ENCODE results near the gene METTL8. TPM values are rescaled to one million over a fixed set of nuclear protein-coding genes. Genes with fewer than 3 reads are reported as not detected.
"Not testable (repeated sequence)": the region's sequence is repeated elsewhere in the genome, so short reads cannot be mapped to it uniquely, and the experiment has no call there.

Gene METTL8
- total and polyA plus RNA-seq, 4 experiments from 2014 or later, result 11.2 to 22.1 (median 18.4) TPM

- Mint-ChIP-seq H3K27me3 (no peaks in the 10 kb centered on the region), H3K27ac (no peak overlapping the region), H3K9me3 (peaks cover 0 to 13% (median 8%) of the 10 kb centered on the region in 8 donors), H3K4me3 (no peak overlapping the region), H3K36me3 (peaks cover 9 to 11% of the 10 kb centered on the region in 2 donors), H3K4me1 (peaks cover 39 to 40% (median 39%) of the 10 kb centered on the region in 4 donors)
- Histone ChIP-seq H3K4me1 (ENCODE audit: insufficient read depth, low read length) (peaks cover 40% of the 10 kb centered on the region), H3K36me3 (ENCODE audit: insufficient read depth, low read length) (no peaks in the 10 kb centered on the region), H3K9me3 (ENCODE audit: control insufficient read depth in 1 of 2, low read length in 2 of 2) (no peaks in the 10 kb centered on the region), H3K27ac (ENCODE audit: low read depth, low read length) (no peak overlapping the region), H3K27me3 (ENCODE audit: insufficient read depth, low read length) (no peaks in the 10 kb centered on the region), H3K4me3 (ENCODE audit: low read length in 2 of 2) (no peak overlapping the region)
- DNase-seq, result no peak
- intact Hi-C loops (cut with micrococcal nuclease), result loop anchor here (5.0 kb wide), 2 partner anchors 69 to 344 kb away; no protein-coding TSS in a partner anchor
- ChIA-PET CTCF (ENCODE audit: partially characterized antibody) (interaction anchor here (1.4 kb wide), 1 partner anchor 10 kb away, joined by 4 read pairs; no protein-coding TSS in a partner anchor), POLR2A (ENCODE audit: partially characterized antibody) (interaction anchor here (2.1 kb wide), 1 partner anchor 10 kb away, joined by 6 read pairs; no protein-coding TSS in a partner anchor)
These were observed 117.6 kb downstream of the METTL8 start for GRCh38 chr2:171316220-171316619.

- ChIA-PET POLR2A (ENCODE audit: partially characterized antibody) (interaction anchor here (2.1 kb wide), 1 partner anchor 11 kb away, joined by 6 read pairs; no protein-coding TSS in a partner anchor), CTCF (ENCODE audit: partially characterized antibody) (interaction anchor here (1.4 kb wide), 1 partner anchor 10 kb away, joined by 4 read pairs; no protein-coding TSS in a partner anchor)
- no peaks in the 10 kb centered on the region for H3K9me3 ChIP-seq (ENCODE audit: control insufficient read depth in 1 of 2, low read length in 2 of 2)
- peaks cover 35% of the 10 kb centered on the region for H3K4me1 ChIP-seq (ENCODE audit: insufficient read depth, low read length)
- H3K27ac ChIP-seq (ENCODE audit: low read depth, low read length), result no peak overlapping the region
- DNase-seq, result no peak
- H3K36me3 ChIP-seq (ENCODE audit: insufficient read depth, low read length), result no peaks in the 10 kb centered on the region
- H3K27me3 Mint-ChIP-seq, result no peaks in the 10 kb centered on the region
- no peaks in the 10 kb centered on the region for H3K27me3 ChIP-seq (ENCODE audit: insufficient read depth, low read length)
- no peak overlapping the region for H3K4me3 Mint-ChIP-seq
- peaks cover 13 to 16% of the 10 kb centered on the region in 2 donors for H3K36me3 Mint-ChIP-seq
- peaks cover 34 to 36% (median 36%) of the 10 kb centered on the region in 4 donors for H3K4me1 Mint-ChIP-seq
- no peak overlapping the region for H3K4me3 ChIP-seq (ENCODE audit: low read length in 2 of 2)
- intact Hi-C loops (cut with micrococcal nuclease), result loop anchor here (5.0 kb wide), 2 partner anchors 68 to 343 kb away; no protein-coding TSS in a partner anchor
- H3K9me3 Mint-ChIP-seq, result peaks cover 0 to 17% (median 12%) of the 10 kb centered on the region in 8 donors
- no peak overlapping the region for H3K27ac Mint-ChIP-seq
These were observed 118.0 kb downstream of the METTL8 start for GRCh38 chr2:171315781-171316180.

GRCh38 chr2:171312182-171312581, 121.6 kb downstream of the METTL8 start:
- H3K27ac Mint-ChIP-seq; H3K36me3 ChIP-seq (ENCODE audit: insufficient read depth, low read length); H3K4me3 Mint-ChIP-seq; H3K27me3 ChIP-seq (ENCODE audit: insufficient read depth, low read length); H3K27ac ChIP-seq (ENCODE audit: low read depth, low read length); H3K27me3 Mint-ChIP-seq; CTCF ChIA-PET (ENCODE audit: partially characterized antibody); H3K4me1 Mint-ChIP-seq; H3K4me1 ChIP-seq (ENCODE audit: insufficient read depth, low read length); DNase-seq; intact Hi-C loops (cut with micrococcal nuclease); POLR2A ChIA-PET (ENCODE audit: partially characterized antibody); H3K9me3 ChIP-seq (ENCODE audit: control insufficient read depth in 1 of 2, low read length in 2 of 2); H3K4me3 ChIP-seq (ENCODE audit: low read length in 2 of 2): not testable (repeated sequence)
- Mint-ChIP-seq H3K9me3 (peaks cover 0 to 18% (median 13%) of the 10 kb centered on the region in 8 donors), H3K36me3 (peaks cover 16% of the 10 kb centered on the region in 2 donors)

GRCh38 chr2:171311589-171311988, 122.2 kb downstream of the METTL8 start:
- H3K27me3 Mint-ChIP-seq; H3K9me3 ChIP-seq (ENCODE audit: control insufficient read depth in 1 of 2, low read length in 2 of 2); H3K27ac ChIP-seq (ENCODE audit: low read depth, low read length); H3K4me3 ChIP-seq (ENCODE audit: low read length in 2 of 2); POLR2A ChIA-PET (ENCODE audit: partially characterized antibody); H3K4me3 Mint-ChIP-seq; H3K4me1 ChIP-seq (ENCODE audit: insufficient read depth, low read length); H3K4me1 Mint-ChIP-seq; DNase-seq; CTCF ChIA-PET (ENCODE audit: partially characterized antibody); intact Hi-C loops (cut with micrococcal nuclease); H3K36me3 ChIP-seq (ENCODE audit: insufficient read depth, low read length); H3K27me3 ChIP-seq (ENCODE audit: insufficient read depth, low read length): not testable (repeated sequence)
- Mint-ChIP-seq H3K27ac (peak overlapping the region in 1 of 7 donors; percentile 28), H3K36me3 (peaks cover 16% of the 10 kb centered on the region in 2 donors), H3K9me3 (peaks cover 0 to 18% (median 13%) of the 10 kb centered on the region in 8 donors)

- Histone ChIP-seq H3K36me3 (ENCODE audit: insufficient read depth, low read length) (no peaks in the 10 kb centered on the region), H3K4me3 (ENCODE audit: low read length in 2 of 2) (no peak overlapping the region), H3K27ac (ENCODE audit: low read depth, low read length) (no peak overlapping the region), H3K4me1 (ENCODE audit: insufficient read depth, low read length) (no peaks in the 10 kb centered on the region), H3K27me3 (ENCODE audit: insufficient read depth, low read length) (no peaks in the 10 kb centered on the region), H3K9me3 (ENCODE audit: control insufficient read depth in 1 of 2, low read length in 2 of 2) (no peaks in the 10 kb centered on the region)
- DNase-seq, result no peak
- POLR2A ChIA-PET (ENCODE audit: partially characterized antibody), result interaction anchor here (0.7 kb wide), 1 partner anchor 19 kb away, joined by 3 read pairs; no protein-coding TSS in a partner anchor
- CTCF ChIA-PET (ENCODE audit: partially characterized antibody), result no interaction called here
- Mint-ChIP-seq H3K9me3 (peaks cover 0 to 18% (median 13%) of the 10 kb centered on the region in 8 donors), H3K4me1 (peaks cover 0 to 4% (median under 1%) of the 10 kb centered on the region in 4 donors), H3K27me3 (no peaks in the 10 kb centered on the region), H3K27ac (peak overlapping the region in 1 of 7 donors; percentile 0), H3K4me3 (no peak overlapping the region), H3K36me3 (peaks cover 16% of the 10 kb centered on the region in 2 donors)
- intact Hi-C loops (cut with micrococcal nuclease), result no loop called here
These were observed 122.9 kb downstream of the METTL8 start for GRCh38 chr2:171310889-171311288.

GRCh38 chr2:171309455-171310286, 124.1 kb downstream of the METTL8 start:
- no peak overlapping the region for H3K4me3 Mint-ChIP-seq
- no peaks in the 10 kb centered on the region for H3K9me3 ChIP-seq (ENCODE audit: control insufficient read depth in 1 of 2, low read length in 2 of 2)
- CTCF ChIA-PET (ENCODE audit: partially characterized antibody), result no interaction called here
- H3K4me1 Mint-ChIP-seq, result peaks cover 0 to 4% (median under 1%) of the 10 kb centered on the region in 4 donors
- no peaks in the 10 kb centered on the region for H3K27me3 Mint-ChIP-seq
- H3K4me3 ChIP-seq (ENCODE audit: low read length in 2 of 2), result no peak overlapping the region
- peaks cover 2 to 18% (median 13%) of the 10 kb centered on the region in 8 donors for H3K9me3 Mint-ChIP-seq
- H3K27me3 ChIP-seq (ENCODE audit: insufficient read depth, low read length), result no peaks in the 10 kb centered on the region
- POLR2A ChIA-PET (ENCODE audit: partially characterized antibody), result interaction anchor here (1.0 kb wide), 1 partner anchor 12 kb away, joined by 3 read pairs; no protein-coding TSS in a partner anchor
- H3K4me1 ChIP-seq (ENCODE audit: insufficient read depth, low read length), result no peaks in the 10 kb centered on the region
- intact Hi-C loops (cut with micrococcal nuclease), result no loop called here
- no peak overlapping the region for H3K27ac ChIP-seq (ENCODE audit: low read depth, low read length)
- H3K36me3 ChIP-seq (ENCODE audit: insufficient read depth, low read length), result no peaks in the 10 kb centered on the region
- peaks cover 16 to 18% of the 10 kb centered on the region in 2 donors for H3K36me3 Mint-ChIP-seq
- H3K27ac Mint-ChIP-seq, result no peak overlapping the region
- no peak for DNase-seq

GRCh38 chr2:171308280-171309054, 125.3 kb downstream of the METTL8 start:
- no peaks in the 10 kb centered on the region for H3K4me1 ChIP-seq (ENCODE audit: insufficient read depth, low read length)
- no peak for DNase-seq
- Mint-ChIP-seq H3K4me1 (no peaks in the 10 kb centered on the region), H3K9me3 (peaks cover 2 to 15% (median 13%) of the 10 kb centered on the region in 8 donors), H3K4me3 (no peak overlapping the region), H3K27ac (peak overlapping the region in 1 of 7 donors; percentile 18), H3K36me3 (peaks cover 15 to 16% of the 10 kb centered on the region in 2 donors), H3K27me3 (no peaks in the 10 kb centered on the region)
- H3K27me3 ChIP-seq (ENCODE audit: insufficient read depth, low read length), result no peaks in the 10 kb centered on the region
- H3K27ac ChIP-seq (ENCODE audit: low read depth, low read length), result no peak overlapping the region
- intact Hi-C loops (cut with micrococcal nuclease), result no loop called here
- ChIA-PET POLR2A (ENCODE audit: partially characterized antibody) (no interaction called here), CTCF (ENCODE audit: partially characterized antibody) (no interaction called here)
- H3K36me3 ChIP-seq (ENCODE audit: insufficient read depth, low read length), result no peaks in the 10 kb centered on the region
- H3K4me3 ChIP-seq (ENCODE audit: low read length in 2 of 2), result no peak overlapping the region
- no peaks in the 10 kb centered on the region for H3K9me3 ChIP-seq (ENCODE audit: control insufficient read depth in 1 of 2, low read length in 2 of 2)
